GM23248 (cell line): Measurements from ENCODE around the gene TMEM91. TPM values are rescaled to one million over a fixed set of nuclear protein-coding genes. Genes with fewer than 3 reads are reported as not detected.
A peak's percentile ranks its signal among the peaks of the same experiment; 100 is the strongest.
"Not testable (repeated sequence)": the region's sequence is repeated elsewhere in the genome, so short reads cannot be mapped to it uniquely, and the experiment has no call there.

Experiments used
- DNase-seq: peaks from one replicate; pipeline ENCODE4 v3.0.0-alpha.2; 2015
- H2AFZ ChIP-seq: fragments of 200-600 bp; sonication (generic); 2 replicates; pipeline ENCODE4 v1.6.1; 2016; ENCODE audit warnings: antibody characterized with exemption
- H3F3A ChIP-seq: fragments of 200-600 bp; sonication (generic); 2 replicates; pipeline ENCODE4 v1.6.1; 2016; ENCODE audit warnings: mild to moderate bottlenecking, antibody characterized with exemption, mixed run types; ENCODE audit not compliant: insufficient read depth
- H3K27ac ChIP-seq: fragments of 200-600 bp; sonication (generic); 2 replicates; pipeline ENCODE4 v1.5.1; 2016; ENCODE audit warnings: mild to moderate bottlenecking
- H3K27me3 ChIP-seq: fragments of 200-600 bp; sonication (generic); replicated peaks from 2 replicates; pipeline ENCODE4 v1.6.1; 2016; ENCODE audit warnings: mild to moderate bottlenecking; ENCODE audit not compliant: insufficient read depth
- H3K36me3 ChIP-seq: fragments of 200-600 bp; sonication (generic); 2 replicates; pipeline ENCODE4 v1.6.1; 2016; ENCODE audit warnings: low read depth, mild to moderate bottlenecking
- H3K4me1 ChIP-seq: fragments of 200-600 bp; sonication (generic); 2 replicates; pipeline ENCODE4 v1.6.1; 2016; ENCODE audit warnings: mild to moderate bottlenecking; ENCODE audit not compliant: insufficient read depth
- H3K4me2 ChIP-seq: fragments of 200-600 bp; sonication (generic); one replicate; pipeline ENCODE4 v1.6.1; 2016; ENCODE audit warnings: mild to moderate bottlenecking; ENCODE audit not compliant: unreplicated experiment
- H3K4me3 ChIP-seq: fragments of 200-600 bp; sonication (generic); 2 replicates; pipeline ENCODE4 v1.5.1; 2016; ENCODE audit warnings: mild to moderate bottlenecking
- H3K79me2 ChIP-seq: fragments of 200-600 bp; sonication (generic); 2 replicates; pipeline ENCODE4 v1.6.1; 2016; ENCODE audit warnings: mild to moderate bottlenecking; ENCODE audit not compliant: insufficient read depth
- H3K9ac ChIP-seq: fragments of 200-600 bp; sonication (generic); 2 replicates; pipeline ENCODE4 v1.6.1; 2016; ENCODE audit warnings: mild to moderate bottlenecking
- H3K9me2 ChIP-seq: fragments of 200-600 bp; sonication (generic); 2 replicates; pipeline ENCODE4 v1.6.1; 2016; ENCODE audit warnings: mixed run types, mild to moderate bottlenecking, moderate library complexity; ENCODE audit not compliant: insufficient read depth
- H3K9me3 ChIP-seq: fragments of 200-600 bp; sonication (generic); one replicate; pipeline ENCODE4 v1.6.1; 2017; ENCODE audit warnings: low read depth
- H4K20me1 ChIP-seq: fragments of 200-600 bp; sonication (generic); 2 replicates; pipeline ENCODE4 v1.6.0; 2016; ENCODE audit not compliant: insufficient read depth
- EZH2 ChIP-seq: fragments of 200-600 bp; sonication (generic); IDR thresholded peaks from 2 replicates; pipeline ENCODE4 v1.6.1; 2018; ENCODE audit warnings: antibody characterized with exemption, mild to moderate bottlenecking; ENCODE audit not compliant: insufficient read depth, poor library complexity, severe bottlenecking
- EZH2phosphoT487 ChIP-seq: fragments of 200-600 bp; sonication (generic); IDR thresholded peaks from 2 replicates; pipeline ENCODE4 v1.6.1; 2018; ENCODE audit warnings: antibody characterized with exemption, moderate library complexity, mild to moderate bottlenecking, low read depth; ENCODE audit not compliant: insufficient read depth
- WGBS, 2 experiments: methylation state at CpG; one replicate each; pipeline ENCODE4 v1.1.6; 2015 to 2017; ENCODE audit warnings: low lambda C conversion rate in 2 of 2, low coverage in 1 of 2; ENCODE audit errors: missing lambda C conversion rate in 2 of 2; 5-methylcytosine and 5-hydroxymethylcytosine counted together
- in situ Hi-C: fragments of 300-500 bp; cut with MboI; formaldehyde crosslinking; loops from 2 replicates; pipeline ENCODE4 v1.15.0; 2020
- polyA plus RNA-seq: library from polyadenylated mRNA; unstranded; fragments of >200 nt; fragmentation: Nextera tagmentation; extraction: Ambion mirVana; gene quantifications from 2 replicates; pipeline ENCODE4 v1.2.1, GENCODE V29; 2016
- total RNA-seq: library from RNA; depleted of rRNA; stranded (reverse); fragments of >200 nt; shearing (Covaris generic); gene quantifications from 2 replicates; pipeline ENCODE4 v1.2.3, GENCODE V29; 2014

The TMEM91 gene
- total and polyA plus RNA-seq, 2 experiments from 2014 or later = 5.3 to 6.6 TPM

- in situ Hi-C loops = no loop called here
- Histone ChIP-seq H2AFZ (no peak overlapping the region), H3F3A (peaks cover 3% of the 10 kb centered on the region), H3K27ac (no peak overlapping the region), H3K4me1 (no peaks in the 10 kb centered on the region), H3K4me3 (no peak overlapping the region), H3K4me2 (no peak overlapping the region), H3K79me2 (peaks cover 71% of the 10 kb centered on the region), H3K36me3 (peaks cover 42% of the 10 kb centered on the region; the same call in 1 of the 2 replicates), H3K9ac (no peak overlapping the region), H3K9me3 (no peaks in the 10 kb centered on the region), H3K27me3 (no peaks in the 10 kb centered on the region), H3K9me2 (no peaks in the 10 kb centered on the region), H4K20me1 (no peaks in the 10 kb centered on the region)
- no peak for DNase-seq
- no peak for TF ChIP-seq EZH2
- WGBS, 2 experiments = 94 to 95% methylated on average over 20 of the region's 20 CpGs
Measured at GRCh38 chr19:41341669-41342490, 34.5 kb upstream of the TMEM91 start.

- H3K27ac ChIP-seq = no peak overlapping the region
- no peaks in the 10 kb centered on the region for H3K27me3 ChIP-seq
- no peak overlapping the region for H3K9ac ChIP-seq
- H4K20me1 ChIP-seq = no peaks in the 10 kb centered on the region
- H3K4me3 ChIP-seq = no peak overlapping the region
- in situ Hi-C loops = no loop called here
- H3K4me1 ChIP-seq = no peaks in the 10 kb centered on the region; the same call in 1 of the 2 replicates
- WGBS, 2 experiments = 90 to 100% methylated on average over 2 of the region's 2 CpGs
- H3K4me2 ChIP-seq = no peak overlapping the region
- no peak for TF ChIP-seq EZH2phosphoT487
- no peak for TF ChIP-seq EZH2
- H3K9me2 ChIP-seq = no peaks in the 10 kb centered on the region
- H2AFZ ChIP-seq = no peak overlapping the region
- peaks cover 69% of the 10 kb centered on the region for H3K79me2 ChIP-seq
- H3F3A ChIP-seq = peaks cover 3% of the 10 kb centered on the region
- H3K9me3 ChIP-seq = no peaks in the 10 kb centered on the region
- no peak for DNase-seq
- H3K36me3 ChIP-seq = peaks cover 37% of the 10 kb centered on the region
Measured at GRCh38 chr19:41344162-41344561, 32.2 kb upstream of the TMEM91 start.

- H3K4me1 ChIP-seq, H3K9me3 ChIP-seq, H3K9me2 ChIP-seq, H2AFZ ChIP-seq, DNase-seq, H4K20me1 ChIP-seq, H3K4me2 ChIP-seq, H3K27ac ChIP-seq, H3F3A ChIP-seq, H3K4me3 ChIP-seq, H3K9ac ChIP-seq, in situ Hi-C loops, H3K27me3 ChIP-seq: not testable (repeated sequence)
- WGBS, 2 experiments = 95 to 98% methylated on average over 9 of the region's 9 CpGs
- H3K79me2 ChIP-seq = peaks cover 91% of the 10 kb centered on the region
- peaks cover 31% of the 10 kb centered on the region for H3K36me3 ChIP-seq
Measured at GRCh38 chr19:41346916-41347315, 29.4 kb upstream of the TMEM91 start.

GRCh38 chr19:41350735-41351338, 25.5 kb upstream of the TMEM91 start:
- in situ Hi-C loops = no loop called here
- peak; percentile 53 for DNase-seq

More at GRCh38 chr19:41350735-41351338, 25.5 kb upstream of the TMEM91 start:
- H3K27me3 ChIP-seq = no peaks in the 10 kb centered on the region
- peak overlapping the region; percentile 76 for H3K4me2 ChIP-seq
- H3K9me2 ChIP-seq = no peaks in the 10 kb centered on the region
- H3K4me3 ChIP-seq = peak overlapping the region; percentile 95
- no peak for TF ChIP-seq EZH2
- TF ChIP-seq EZH2phosphoT487 = no peak
- peaks cover 74% of the 10 kb centered on the region for H3K79me2 ChIP-seq
- H3K27ac ChIP-seq = peak overlapping the region; percentile 66
- peaks cover 12% of the 10 kb centered on the region for H3K36me3 ChIP-seq
- no peaks in the 10 kb centered on the region for H3F3A ChIP-seq
- 4 to 6% methylated on average over 20 to 21 of the region's 22 CpGs for WGBS, 2 experiments
- H3K4me1 ChIP-seq = peaks cover 8% of the 10 kb centered on the region; the same call in 1 of the 2 replicates
- peak overlapping the region; percentile 87 for H3K9ac ChIP-seq
- H4K20me1 ChIP-seq = no peaks in the 10 kb centered on the region
- H2AFZ ChIP-seq = peak overlapping the region; percentile 39
- no peaks in the 10 kb centered on the region for H3K9me3 ChIP-seq
